ENCODE data around the gene THBS2. TPM values are rescaled to one million over a fixed set of nuclear protein-coding genes. Genes with fewer than 3 reads are reported as not detected.

Gene THBS2
- total RNA-seq, 1 experiment from 2014 or later: 0.39 TPM

GRCh38 chr6:169268276-169268675 lies 14.6 kb upstream of the THBS2 start:
- no peaks in the 10 kb centered on the region for H3K79me2 ChIP-seq (ENCODE audit: insufficient read depth, low read length)
- no peaks in the 10 kb centered on the region for H3K9me3 ChIP-seq (ENCODE audit: control insufficient read depth in 1 of 2, insufficient read depth in 1 of 2, low read depth in 1 of 2, low read length in 2 of 2)
- H3K4me1 ChIP-seq (ENCODE audit: control insufficient read depth in 1 of 2, insufficient read depth in 2 of 2, low read length in 2 of 2): peaks cover 3 to 4% of the 10 kb centered on the region in 2 experiments; a peak in 3 of 4 replicates
- ChIA-PET POLR2A (no interaction called here), RAD21 (ENCODE audit: low non-redundant PET in 1 of 2, low total read pairs in 2 of 2, uncharacterized antibody in 2 of 2, unreplicated experiment in 2 of 2) (no interaction called here), CTCF (no interaction called here)
- no peak overlapping the region for H3K27ac ChIP-seq (ENCODE audit: low read depth, low read length)
- no peak overlapping the region for H3K9ac ChIP-seq (ENCODE audit: low read length)
- no peaks in the 10 kb centered on the region for H3K36me3 ChIP-seq (ENCODE audit: control insufficient read depth in 1 of 2, insufficient read depth in 2 of 2, low read length in 2 of 2)
- no peaks in the 10 kb centered on the region for H3K27me3 ChIP-seq (ENCODE audit: insufficient read depth, low read length)
- no peak overlapping the region for H2AFZ ChIP-seq (ENCODE audit: low read depth, low read length, poor library complexity, severe bottlenecking)
- H3K4me3 ChIP-seq (replicated peaks in 1 of 2; ENCODE audit: low read depth in 1 of 2, low read length in 2 of 2): no peak overlapping the region
- no peaks in the 10 kb centered on the region for H4K20me1 ChIP-seq (ENCODE audit: insufficient read depth)
- no peaks in the 10 kb centered on the region; the same call in 1 of the 2 replicates for H3K9me2 ChIP-seq (ENCODE audit: insufficient read depth)
- no TSS peak for BruUV-seq (replicated peaks)
- ATAC-seq: no peak
- H3K4me2 ChIP-seq (ENCODE audit: low read length): no peak overlapping the region
- intact Hi-C loops (cut with micrococcal nuclease): no loop called here
- no peak for DNase-seq (ENCODE audit: low read depth, low spot score)
- TF ChIP-seq ATF3 (IDR thresholded peaks at IDR 0.05) (no peak), CBX3 (IDR thresholded peaks at IDR 0.05; ENCODE audit: low read depth) (no peak), SP1 (IDR thresholded peaks at IDR 0.05; ENCODE audit: low read depth) (no peak), CTCF (IDR thresholded peaks at IDR 0.05 in 2 of 3, conservative IDR thresholded peaks at IDR 0.05 in 1 of 3; ENCODE audit: borderline replicate concordance in 1 of 3, insufficient read depth in 1 of 3, low read depth in 2 of 3, low read length in 2 of 3) (no peak), EZH2 (IDR thresholded peaks at IDR 0.05) (no peak), YY1 (IDR thresholded peaks at IDR 0.05; ENCODE audit: extremely low read depth, insufficient replicate concordance, low read depth, low read length) (no peak), REST (IDR thresholded peaks at IDR 0.05; ENCODE audit: low read depth) (no peak), ZNF274 (IDR thresholded peaks at IDR 0.05; ENCODE audit: low read depth, low read length) (no peak), POLR2A (IDR thresholded peaks at IDR 0.05; ENCODE audit: borderline replicate concordance, extremely low read depth, insufficient read depth, insufficient read length) (no peak), ZFX (IDR thresholded peaks at IDR 0.05) (no peak), TCF7L2 (IDR thresholded peaks at IDR 0.05; ENCODE audit: borderline replicate concordance, extremely low read depth, insufficient read depth, insufficient read length) (no peak), SRF (IDR thresholded peaks at IDR 0.05; ENCODE audit: low read depth) (no peak), JUND (IDR thresholded peaks at IDR 0.05) (no peak), ZBTB33 (IDR thresholded peaks at IDR 0.05; ENCODE audit: extremely low read depth, insufficient replicate concordance, low read length) (no peak), POLR2AphosphoS5 (IDR thresholded peaks at IDR 0.05; ENCODE audit: low read depth, low read length) (no peak), ELF1 (IDR thresholded peaks at IDR 0.05; ENCODE audit: borderline replicate concordance, low read depth) (no peak), MAX (IDR thresholded peaks at IDR 0.05) (no peak), FOSL1 (IDR thresholded peaks at IDR 0.05; ENCODE audit: low read depth) (no peak)

Data from HCT116 (cell line).